Jurkat, Clone E6-1 (cell line): Measurements from ENCODE around the gene ABCD3.

Source experiments
- DNase-seq: peaks from one replicate; pipeline ENCODE4 v3.0.0-alpha.2; 2011; ENCODE audit warnings: low read depth, low spot score
- H3K4me3 ChIP-seq: 2 replicates; pipeline ENCODE4 v1.5.1; 2011; ENCODE audit warnings: mild to moderate bottlenecking, low read length, control low read depth, moderate library complexity

ABCD3 gene

DNA sequence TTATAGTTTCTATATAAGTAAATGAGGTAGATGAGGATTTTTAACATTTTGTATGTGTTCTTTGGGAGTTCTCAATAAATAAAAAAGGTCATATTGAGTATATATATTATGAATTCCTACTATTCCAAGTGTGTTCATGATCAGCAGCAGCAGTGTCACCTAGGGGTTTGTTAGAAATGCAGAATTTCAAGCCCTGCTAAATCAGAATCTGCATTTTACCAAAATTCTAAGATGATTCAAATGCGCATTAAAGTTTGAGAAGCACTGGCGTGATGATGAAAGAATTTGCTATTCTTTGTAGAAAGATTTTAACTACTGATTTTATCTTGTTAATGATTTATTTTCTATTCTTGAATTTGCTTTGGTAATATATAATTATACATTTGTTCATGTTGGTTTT lies 94.6 kb downstream of the ABCD3 start:
- DNase-seq = no peak
- no peak overlapping the region for H3K4me3 ChIP-seq

DNA sequence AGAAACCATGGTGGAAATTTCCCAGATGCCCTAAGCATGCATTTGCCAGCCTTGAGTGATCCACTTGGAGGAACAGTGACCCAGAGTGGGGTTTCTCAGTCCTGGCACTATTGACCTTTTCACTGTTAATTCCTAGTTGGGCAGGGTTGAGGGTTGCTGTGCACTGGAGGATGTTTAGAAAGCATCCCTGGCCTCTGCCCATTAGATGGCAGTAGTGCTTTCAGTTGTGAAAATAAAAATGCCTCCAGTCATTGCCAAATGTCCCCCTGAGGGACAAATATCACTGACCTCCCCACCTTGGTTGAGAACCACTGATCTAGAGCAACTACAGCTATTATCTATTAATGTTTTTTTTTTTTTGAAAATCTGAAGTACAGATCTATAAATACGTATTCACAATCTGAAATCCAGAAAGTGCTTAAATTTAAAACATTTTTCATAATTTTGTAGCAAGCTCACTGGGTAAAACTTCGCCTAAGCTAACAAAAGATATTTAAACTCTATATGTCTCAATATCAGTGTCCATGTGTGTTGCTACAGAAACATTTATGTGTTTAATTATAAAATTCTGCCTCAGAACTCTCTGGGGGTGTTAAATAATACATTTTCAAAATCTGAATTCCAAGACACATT lies 96.0 kb downstream of the ABCD3 start:
- DNase-seq = no peak
- no peak overlapping the region for H3K4me3 ChIP-seq

DNA sequence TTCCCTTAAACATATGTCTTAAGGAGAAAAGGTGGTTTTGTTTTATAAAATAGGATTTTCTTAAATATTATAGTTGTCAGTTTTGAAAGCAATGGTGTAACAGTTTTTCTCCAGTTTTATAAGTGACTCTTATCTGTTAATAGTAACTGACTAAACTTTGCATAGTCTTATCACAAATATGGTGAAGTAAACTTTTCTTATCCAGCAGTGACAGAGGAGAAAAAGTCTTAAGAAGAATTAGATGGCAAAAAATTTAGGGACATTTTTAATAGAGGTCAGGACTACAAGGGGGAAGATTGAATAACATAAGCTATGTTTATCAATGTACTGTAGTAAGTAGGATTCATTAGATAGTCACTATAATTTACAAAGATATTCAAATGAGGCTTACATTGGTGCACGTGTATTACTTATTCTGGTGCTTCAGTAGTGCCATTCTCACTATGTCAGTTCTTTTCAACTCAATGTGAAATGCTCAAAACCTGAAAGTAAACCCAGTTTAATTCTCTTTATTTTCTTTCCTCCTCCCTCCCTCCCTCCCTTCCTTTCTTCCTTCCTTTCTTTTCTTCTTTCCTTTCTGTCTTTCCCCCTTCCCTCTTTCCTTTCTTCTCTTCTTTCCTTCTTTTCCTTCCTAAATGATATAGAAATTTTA lies 97.2 kb downstream of the ABCD3 start:
- DNase-seq = no peak
- no peak overlapping the region for H3K4me3 ChIP-seq

DNA sequence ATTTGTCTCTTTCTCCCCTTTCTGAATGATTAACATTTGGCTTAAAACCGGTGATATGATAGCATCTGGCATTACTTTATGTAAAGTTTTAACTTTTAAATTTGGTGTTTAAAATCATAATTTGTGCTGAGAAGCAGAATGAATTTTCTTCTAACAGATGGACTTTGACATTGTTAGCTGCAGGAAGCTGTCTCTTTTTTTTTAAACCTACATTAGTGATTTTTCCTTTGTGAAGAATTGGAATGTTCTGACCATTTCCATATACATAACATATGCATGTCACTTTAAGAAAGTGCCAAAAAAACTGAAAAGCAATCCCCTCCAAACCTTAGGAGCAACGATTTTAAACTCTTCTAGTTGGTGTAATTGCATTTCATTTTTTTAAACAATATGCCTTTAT lies 101.2 kb downstream of the ABCD3 start:
- no peak overlapping the region for H3K4me3 ChIP-seq
- no peak for DNase-seq

DNA sequence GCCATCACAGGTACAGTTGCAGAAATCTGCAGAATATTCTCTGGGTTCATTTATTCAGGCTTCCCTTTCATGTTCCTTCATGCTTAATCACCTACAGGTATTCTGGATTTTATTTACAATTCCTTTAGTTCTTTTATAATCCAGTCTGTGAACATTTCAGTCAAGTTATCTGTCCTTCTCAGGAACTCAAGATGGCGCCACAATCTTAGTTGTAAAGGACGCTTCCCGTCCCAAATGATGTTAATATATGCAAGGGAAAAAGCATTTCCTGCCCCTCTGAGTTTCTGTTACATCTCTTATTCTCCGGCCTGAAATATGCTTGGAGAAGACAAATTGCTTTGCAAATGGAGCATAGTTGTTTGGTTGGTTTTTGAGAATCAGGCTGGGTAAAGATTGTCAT lies 104.1 kb downstream of the ABCD3 start:
- no peak overlapping the region for H3K4me3 ChIP-seq
- peak; percentile 32 for DNase-seq

DNA sequence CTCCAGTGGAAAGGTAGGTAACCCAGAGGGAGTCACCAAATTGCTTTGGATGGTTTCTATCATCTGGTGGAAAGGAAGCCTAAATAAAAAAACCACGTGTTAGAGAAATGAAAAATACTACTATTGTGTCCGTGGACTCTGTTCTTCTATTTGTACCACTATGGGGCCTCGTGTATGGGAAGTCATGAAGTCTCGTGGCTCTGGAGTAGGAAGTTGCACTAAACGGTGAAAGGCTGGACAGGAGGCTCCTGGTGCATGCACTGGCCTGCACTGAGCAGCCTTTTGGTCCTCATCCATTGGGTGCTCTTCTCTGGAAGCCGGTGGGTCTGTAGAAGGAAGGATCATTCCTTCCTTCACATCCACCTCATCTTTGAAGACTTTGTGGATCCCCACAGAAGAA lies 106.3 kb downstream of the ABCD3 start:
- no peak for DNase-seq

DNA sequence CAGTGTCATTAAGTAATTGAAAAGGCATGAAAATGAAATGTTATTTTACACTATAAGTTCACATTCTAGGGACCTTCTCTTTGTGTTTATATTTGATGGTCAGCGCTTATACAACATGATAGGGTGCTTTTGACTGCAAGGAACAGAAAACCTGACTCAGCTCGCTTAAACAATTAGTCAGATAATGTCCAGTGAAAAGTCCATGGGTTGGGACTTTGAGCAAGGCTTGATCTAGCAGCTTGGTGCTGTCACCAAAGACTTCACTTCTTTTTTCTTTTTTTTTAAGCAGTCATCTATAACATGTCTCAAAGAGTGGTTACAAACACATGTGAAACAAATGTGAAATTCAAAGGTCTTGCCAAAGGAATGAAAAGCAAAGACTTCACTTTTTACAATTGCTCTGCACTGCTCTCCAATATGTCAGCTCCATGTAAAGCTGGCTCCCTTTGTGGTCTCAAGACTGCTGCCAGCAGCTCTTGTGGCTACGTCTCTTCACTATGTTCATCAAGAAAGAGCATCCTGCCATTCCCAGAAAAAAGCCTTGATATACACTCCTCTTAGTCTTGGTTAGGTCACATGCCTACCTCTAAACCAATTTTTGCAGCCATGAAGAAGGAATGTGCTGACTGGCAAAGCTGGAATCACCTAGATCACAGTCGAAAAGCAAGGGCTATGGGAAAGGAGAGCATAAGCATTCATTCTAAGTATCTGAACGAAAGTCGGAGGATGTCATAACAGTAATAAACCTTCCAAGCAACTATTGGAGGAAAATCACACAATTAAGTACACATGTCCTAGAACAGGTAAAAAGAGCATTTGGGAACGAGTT lies 108.2 kb downstream of the ABCD3 start:
- H3K4me3 ChIP-seq = no peak overlapping the region
- DNase-seq = no peak

More for the DNA sequence above, 106.3 kb downstream of the ABCD3 start:
- no peak overlapping the region for H3K4me3 ChIP-seq

DNA sequence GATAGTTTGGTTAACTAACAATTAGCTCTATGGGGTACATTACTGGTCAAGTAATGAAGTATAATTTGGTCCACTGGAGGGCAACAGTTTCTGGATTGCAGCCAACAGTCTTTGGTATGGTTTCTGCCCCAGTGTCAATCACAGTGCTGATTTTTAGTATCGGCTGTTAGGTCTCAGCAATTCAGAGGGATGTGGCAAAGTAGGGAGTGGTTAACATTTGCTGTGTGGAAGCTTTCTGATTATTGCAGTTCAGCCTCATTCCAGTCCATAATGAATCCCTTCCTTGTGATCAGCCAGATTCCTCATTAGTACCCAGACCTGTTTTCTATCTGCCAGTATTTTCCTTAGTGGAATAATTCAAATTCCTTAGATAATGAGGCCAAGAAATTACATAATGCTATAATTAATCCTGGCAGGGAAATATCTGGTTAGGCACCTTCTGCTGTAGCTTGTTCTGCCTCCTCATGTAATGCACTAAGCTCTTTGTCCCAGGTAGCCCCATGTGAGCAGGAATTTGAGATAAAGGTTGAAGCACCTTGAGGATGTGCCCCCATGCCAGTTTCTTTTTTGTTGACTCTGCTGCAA lies 109.3 kb downstream of the ABCD3 start:
- no peak overlapping the region for H3K4me3 ChIP-seq
- no peak for DNase-seq

DNA sequence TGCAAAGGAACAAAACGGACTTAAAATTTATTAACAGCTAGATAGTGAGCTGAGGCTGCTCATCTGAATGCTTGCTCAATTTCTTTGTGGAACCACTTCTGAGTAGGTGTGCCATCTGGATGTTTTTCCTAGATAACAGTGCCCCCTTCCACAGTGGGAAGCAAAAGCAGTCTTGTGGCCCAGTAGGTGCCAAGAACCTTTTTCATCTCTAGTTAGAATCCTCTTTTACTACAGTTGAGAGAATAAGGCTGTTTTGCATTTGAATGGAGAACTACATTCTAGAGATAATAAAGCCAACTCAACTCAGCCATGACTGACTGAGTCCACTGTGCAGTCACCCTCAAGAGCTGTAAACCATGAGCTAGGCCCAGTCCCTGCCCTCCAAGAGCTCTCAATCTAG lies 110.1 kb downstream of the ABCD3 start:
- H3K4me3 ChIP-seq = no peak overlapping the region
- DNase-seq = no peak

DNA sequence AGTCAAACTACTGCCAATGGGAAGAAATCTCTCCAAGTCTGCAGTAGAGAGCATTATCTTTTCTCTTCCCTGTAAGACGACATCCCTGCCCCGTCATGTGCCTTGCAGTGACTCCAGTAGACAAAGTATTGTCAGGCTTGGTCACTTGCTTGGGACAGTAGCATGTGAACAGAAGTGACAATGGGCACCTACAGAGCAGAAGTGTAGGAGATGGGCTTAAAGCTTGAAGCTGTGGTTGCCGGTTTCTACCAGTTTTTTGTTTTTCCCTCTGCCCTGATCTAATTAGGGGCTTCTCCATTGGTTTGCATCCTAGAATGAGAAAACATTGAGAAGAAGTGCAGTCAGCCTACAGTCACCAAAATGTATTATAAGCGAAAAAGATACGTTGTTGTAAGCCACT lies 110.6 kb downstream of the ABCD3 start:
- DNase-seq = no peak

DNA sequence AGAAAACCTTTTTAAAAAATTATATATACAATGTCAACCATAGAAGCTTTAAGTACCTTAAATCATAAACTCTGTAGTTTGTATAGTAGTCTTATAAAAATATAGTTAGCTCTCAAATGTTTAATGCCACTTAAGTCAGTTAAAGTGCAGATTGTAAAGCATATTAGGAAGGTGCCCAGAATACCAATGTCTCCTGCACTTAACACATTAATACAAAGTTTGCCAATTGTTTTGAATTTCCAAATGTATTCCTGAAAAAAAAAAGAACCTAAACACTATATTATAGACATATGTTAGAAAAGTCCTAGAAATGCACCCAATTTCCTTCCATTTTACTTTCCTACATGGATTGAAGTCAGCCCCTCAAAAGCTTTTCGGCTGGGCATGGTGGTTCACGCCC lies 111.2 kb downstream of the ABCD3 start:
- no peak for DNase-seq
- H3K4me3 ChIP-seq = no peak overlapping the region

More for the DNA sequence above, 110.6 kb downstream of the ABCD3 start:
- H3K4me3 ChIP-seq = no peak overlapping the region

DNA sequence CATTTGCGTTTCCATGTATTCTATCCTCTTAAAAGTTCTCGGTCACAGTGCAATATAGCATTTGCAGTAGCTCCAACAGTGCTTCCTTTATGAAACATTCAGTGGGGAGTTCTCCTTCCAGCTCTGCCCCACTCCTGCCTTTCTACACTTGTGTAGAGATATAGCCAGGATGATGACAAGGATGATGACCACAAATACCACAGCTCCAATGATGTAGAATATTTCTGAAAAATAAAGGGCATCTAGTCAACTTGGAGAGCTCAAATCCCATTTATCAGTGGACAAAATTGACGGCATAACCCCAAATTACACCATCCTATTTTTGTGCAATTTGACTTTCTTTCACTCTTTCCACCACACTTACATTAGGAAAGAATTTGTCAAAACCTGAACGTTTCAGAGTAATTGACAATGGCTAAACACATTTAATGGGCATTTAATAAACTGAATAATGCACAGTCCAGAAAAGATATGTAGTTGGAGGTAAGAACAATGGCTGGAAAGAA lies 112.2 kb downstream of the ABCD3 start:
- DNase-seq = no peak
- no peak overlapping the region for H3K4me3 ChIP-seq

DNA sequence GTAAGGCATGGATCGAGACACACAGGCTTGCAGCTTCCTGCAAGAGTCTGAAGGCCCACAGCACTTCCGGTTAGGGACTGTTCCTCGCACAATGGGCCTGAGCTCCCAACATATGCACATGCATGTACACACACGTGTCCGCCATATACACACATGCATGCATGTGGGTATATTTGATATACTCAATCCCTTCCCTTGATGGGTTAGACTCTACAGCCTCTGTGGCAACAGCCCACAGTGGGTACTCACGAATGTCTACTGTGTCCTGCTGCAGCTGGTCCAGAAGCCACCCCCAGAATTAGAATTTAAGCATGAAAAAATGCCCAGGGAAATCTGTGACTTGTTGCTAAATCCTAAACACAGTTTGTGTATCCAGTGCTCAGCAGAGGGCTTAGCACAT lies 113.5 kb downstream of the ABCD3 start:
- DNase-seq = no peak
- H3K4me3 ChIP-seq = no peak overlapping the region

DNA sequence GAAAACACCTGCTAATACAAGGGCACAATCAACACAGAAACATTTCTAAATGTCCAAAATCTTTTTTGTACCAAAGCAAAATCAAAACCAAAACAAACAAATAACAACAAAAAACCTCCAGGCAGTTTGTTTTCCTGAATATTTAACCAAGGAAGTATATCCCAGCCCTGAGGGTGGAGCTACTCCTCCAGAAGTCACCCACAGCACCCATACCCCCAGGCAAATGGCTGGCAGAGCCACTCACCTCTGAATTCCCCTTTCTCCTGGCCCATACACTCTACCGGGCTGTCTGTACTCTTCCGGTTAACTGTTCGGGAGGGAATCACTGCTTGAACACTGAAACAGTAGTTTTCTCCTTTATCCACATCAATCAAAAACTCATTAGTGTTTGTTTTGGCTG lies 113.9 kb downstream of the ABCD3 start:
- no peak for DNase-seq
- no peak overlapping the region for H3K4me3 ChIP-seq

DNA sequence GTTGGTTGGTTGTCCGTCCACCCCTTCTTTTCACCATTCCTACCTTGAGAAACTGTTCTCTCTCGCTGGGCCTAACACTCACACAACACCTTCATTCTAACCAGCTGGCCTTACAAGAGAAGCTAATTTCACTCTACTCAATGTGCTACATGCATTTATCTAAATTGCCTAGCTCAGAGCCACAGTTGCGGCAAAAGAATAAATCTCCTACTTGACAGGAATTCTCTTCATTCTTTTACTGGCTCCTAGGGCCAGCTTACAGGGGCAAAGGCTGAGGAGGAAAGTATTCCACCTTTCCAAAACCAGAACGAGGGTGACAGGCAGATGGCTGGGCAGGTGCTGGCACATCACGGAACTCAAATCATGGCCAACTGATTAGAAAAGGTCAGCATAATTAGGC lies 116.9 kb downstream of the ABCD3 start:
- H3K4me3 ChIP-seq = no peak overlapping the region
- no peak for DNase-seq

DNA sequence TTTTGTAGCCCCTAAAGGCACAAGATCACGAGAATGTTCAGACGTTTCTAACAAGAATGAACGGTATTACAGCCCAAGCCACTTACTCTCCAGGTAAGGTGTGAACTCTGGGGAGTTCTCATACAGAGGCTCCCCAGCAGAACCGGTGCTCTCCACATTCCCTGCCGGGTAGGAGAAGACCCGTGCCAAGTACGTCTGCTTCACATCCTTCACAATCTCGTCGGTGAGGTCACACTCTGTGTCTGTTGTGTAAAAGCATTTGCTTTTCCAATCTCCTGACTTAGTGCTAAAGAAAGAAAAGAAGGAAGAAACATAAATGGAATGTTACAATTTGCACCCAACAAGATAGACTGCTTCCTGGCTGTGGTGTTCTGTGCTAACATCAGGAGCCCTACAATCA lies 117.7 kb downstream of the ABCD3 start:
- H3K4me3 ChIP-seq = no peak overlapping the region
- DNase-seq = no peak

DNA sequence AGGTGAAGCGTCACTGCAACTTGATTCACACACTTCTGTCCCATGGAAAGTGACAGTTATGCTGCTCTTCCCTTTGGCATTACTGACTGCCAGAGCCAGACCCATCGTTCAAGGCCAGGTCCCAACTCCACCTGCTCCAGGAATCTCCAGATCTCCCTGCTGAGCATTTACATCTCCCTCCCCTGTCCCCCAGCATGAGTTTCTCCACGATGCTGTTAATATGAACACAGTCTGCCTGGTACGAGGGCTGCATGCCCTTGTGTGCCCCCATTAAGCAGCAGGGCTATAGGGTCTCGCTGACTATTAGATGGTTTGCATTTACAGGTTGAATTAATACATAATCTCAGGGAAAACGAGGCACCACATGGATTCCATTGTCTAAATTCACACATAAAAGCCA lies 119.1 kb downstream of the ABCD3 start:
- H3K4me3 ChIP-seq = no peak overlapping the region
- no peak for DNase-seq

DNA sequence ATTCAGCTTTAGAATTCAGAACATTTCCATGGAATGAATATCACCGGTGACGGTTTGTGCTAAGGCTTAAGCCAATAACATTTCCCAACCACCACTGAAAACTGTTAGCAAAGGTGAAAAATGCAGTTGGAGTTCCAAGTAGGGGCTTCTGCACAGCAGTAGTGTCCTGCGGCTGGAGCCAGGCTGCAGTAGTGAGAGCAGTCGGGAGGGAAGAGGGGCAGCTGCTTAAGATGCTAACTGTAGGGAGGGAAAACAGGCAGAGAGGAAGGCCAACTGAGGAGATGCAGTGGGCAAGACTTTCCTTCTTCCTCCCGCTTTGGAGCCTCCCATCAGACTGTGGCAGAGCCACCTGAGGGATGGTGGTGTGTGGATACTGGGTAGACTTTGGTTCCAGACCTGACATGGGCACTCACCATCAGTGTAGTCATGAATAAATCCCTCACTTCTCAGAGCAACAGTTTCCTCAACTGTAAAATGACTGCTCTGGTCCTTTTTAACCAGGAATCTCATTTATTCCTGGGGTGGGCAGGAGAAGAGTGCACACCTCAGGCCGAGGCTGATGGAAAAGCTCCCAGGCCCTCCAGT lies 120.1 kb downstream of the ABCD3 start:
- H3K4me3 ChIP-seq = no peak overlapping the region
- DNase-seq = no peak

DNA sequence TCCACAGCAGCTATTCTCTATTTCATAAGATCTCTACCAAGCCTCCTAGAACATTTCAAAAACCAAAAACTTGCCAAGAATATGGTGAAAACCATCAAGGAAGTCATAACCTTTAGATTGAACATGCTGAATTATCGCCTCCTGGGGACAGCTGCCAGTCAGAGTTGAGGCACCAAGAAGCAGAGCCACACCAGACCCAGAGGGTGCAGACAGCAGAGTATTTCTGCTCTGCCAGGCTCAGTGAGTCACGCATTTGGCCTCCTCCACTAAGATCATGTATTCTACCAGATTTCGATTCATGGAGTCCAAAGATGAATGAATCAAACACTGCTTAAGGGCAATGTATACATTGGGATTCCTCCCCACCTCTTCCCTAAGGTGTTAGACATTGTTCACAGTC lies 121.3 kb downstream of the ABCD3 start:
- DNase-seq = no peak
- no peak overlapping the region for H3K4me3 ChIP-seq
